ENCODE results near the gene BCAS1.

BCAS1 gene

GRCh38 chr20:54084727-54085388 is 14.5 kb upstream of the BCAS1 start:
- DNase-seq (ENCODE audit: low spot score): no peak
- no peak for TF ChIP-seq CTCF (IDR thresholded peaks at IDR 0.05; ENCODE audit: borderline replicate concordance, control extremely low read depth, extremely low read depth, insufficient read depth, missing control alignments)
- in situ Hi-C loops (cut with MboI; ENCODE audit: low sequenced_read_pairs, unreplicated experiment): no loop called here

GRCh38 chr20:54084193-54084592 is 13.8 kb upstream of the BCAS1 start:
- in situ Hi-C loops (cut with MboI; ENCODE audit: low sequenced_read_pairs, unreplicated experiment): no loop called here
- TF ChIP-seq CTCF (IDR thresholded peaks at IDR 0.05; ENCODE audit: borderline replicate concordance, control extremely low read depth, extremely low read depth, insufficient read depth, missing control alignments): no peak
- DNase-seq (ENCODE audit: low spot score): no peak

GRCh38 chr20:54083459-54083858 is 13.1 kb upstream of the BCAS1 start:
- in situ Hi-C loops (cut with MboI; ENCODE audit: low sequenced_read_pairs, unreplicated experiment): no loop called here
- no peak for TF ChIP-seq CTCF (IDR thresholded peaks at IDR 0.05; ENCODE audit: borderline replicate concordance, control extremely low read depth, extremely low read depth, insufficient read depth, missing control alignments)

GRCh38 chr20:54082100-54082499 is 11.7 kb upstream of the BCAS1 start:
- no peak for DNase-seq (ENCODE audit: low spot score)
- no peak for TF ChIP-seq CTCF (IDR thresholded peaks at IDR 0.05; ENCODE audit: borderline replicate concordance, control extremely low read depth, extremely low read depth, insufficient read depth, missing control alignments)
- in situ Hi-C loops (cut with MboI; ENCODE audit: low sequenced_read_pairs, unreplicated experiment): no loop called here

More at GRCh38 chr20:54083459-54083858, 13.1 kb upstream of the BCAS1 start:
- no peak for DNase-seq (ENCODE audit: low spot score)

- DNase-seq (ENCODE audit: low spot score): no peak
- no peak for TF ChIP-seq CTCF (IDR thresholded peaks at IDR 0.05; ENCODE audit: borderline replicate concordance, control extremely low read depth, extremely low read depth, insufficient read depth, missing control alignments)
- in situ Hi-C loops (cut with MboI; ENCODE audit: low sequenced_read_pairs, unreplicated experiment): no loop called here
Measured at GRCh38 chr20:54079652-54080051, 9.3 kb upstream of the BCAS1 start.

- TF ChIP-seq CTCF (IDR thresholded peaks at IDR 0.05; ENCODE audit: borderline replicate concordance, control extremely low read depth, extremely low read depth, insufficient read depth, missing control alignments): no peak
- in situ Hi-C loops (cut with MboI; ENCODE audit: low sequenced_read_pairs, unreplicated experiment): no loop called here
- DNase-seq (ENCODE audit: low spot score): peak; percentile 40
Measured at GRCh38 chr20:54078296-54078984, 8.0 kb upstream of the BCAS1 start.
